Erythroblast (primary cell): ENCODE measurements around the gene C2orf42.

Source experiments
- DNase-seq, 2 experiments: peaks; one replicate each; lab custom pipeline; 2025; lab: John Stamatoyannopoulos, UW
- GATA1 ChIP-seq: IDR thresholded peaks from 2 replicates; pipeline ENCODE4 v1.6.1; 2011; ENCODE audit warnings: low read depth, mild to moderate bottlenecking, control low read depth, low read length, moderate library complexity
- POLR2A ChIP-seq: IDR thresholded peaks from 2 replicates; pipeline ENCODE4 v1.6.1; 2011; ENCODE audit warnings: mild to moderate bottlenecking, low read length

C2orf42 gene

GRCh38 chr2:70190418-70191243 is at the start of gene C2orf42:
Gene C2orf42 (minus strand): TSS chr2:70191019. CDS start chr2:70181985, 9,034 bp downstream.
- TF ChIP-seq GATA1 (no peak), POLR2A (peak; percentile 99)
- DNase-seq, result peak; percentile 98

GRCh38 chr2:70240599-70240998 is 49.8 kb upstream of the C2orf42 start:
- no peak for TF ChIP-seq GATA1
- TF ChIP-seq POLR2A, result no peak

DNA sequence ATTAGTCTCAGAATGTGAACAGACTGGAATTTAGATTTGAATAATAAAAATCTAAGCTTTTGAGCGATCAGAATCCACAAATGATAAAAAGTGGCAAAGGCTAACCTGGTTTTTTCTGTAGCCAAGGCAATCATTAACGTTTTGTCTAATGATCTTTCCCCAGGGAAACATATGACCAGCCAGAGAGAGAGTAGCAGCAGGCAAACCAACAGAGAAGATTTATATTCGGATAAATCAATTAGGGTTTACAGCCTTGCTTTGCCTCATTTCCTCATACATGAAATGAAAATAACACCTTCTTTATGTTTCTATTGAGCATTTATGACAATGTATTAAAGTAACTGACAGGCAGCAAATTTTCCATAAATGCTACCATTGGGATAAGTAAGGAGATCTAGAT is 43.1 kb upstream of the C2orf42 start:
- DNase-seq, result no peak
- TF ChIP-seq POLR2A, result no peak
- no peak for TF ChIP-seq GATA1

More at GRCh38 chr2:70240599-70240998, 49.8 kb upstream of the C2orf42 start:
- no peak for DNase-seq

DNA sequence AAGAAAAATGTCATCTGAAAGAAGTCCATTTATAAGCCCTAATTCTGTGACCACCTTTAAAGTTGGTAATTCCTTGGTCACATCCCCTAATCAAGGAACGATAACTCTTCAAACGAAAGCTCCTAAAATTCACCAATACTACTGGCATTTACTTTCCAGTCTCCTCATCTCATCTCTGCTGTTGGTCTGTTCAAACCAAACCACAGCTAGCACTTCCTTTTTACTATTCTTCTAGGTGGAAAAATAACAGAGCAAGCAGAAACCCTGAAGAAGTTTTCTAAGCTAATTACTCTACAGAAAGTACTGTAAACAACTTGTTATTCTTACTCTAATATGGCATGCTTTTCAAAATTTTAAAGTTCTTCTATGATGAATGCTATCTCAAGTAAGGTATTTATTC is 36.0 kb upstream of the C2orf42 start:
- no peak for TF ChIP-seq GATA1
- TF ChIP-seq POLR2A, result no peak
- no peak for DNase-seq

GRCh38 chr2:70223305-70223704 is 32.5 kb upstream of the C2orf42 start:
- DNase-seq, result peak; percentile 26 to 32

- no peak for DNase-seq
- TF ChIP-seq GATA1 (no peak), POLR2A (no peak)
Measured at GRCh38 chr2:70214953-70215549, 24.2 kb upstream of the C2orf42 start.

GRCh38 chr2:70214365-70214764 is 23.5 kb upstream of the C2orf42 start:
- DNase-seq, result no peak
- no peak for TF ChIP-seq POLR2A
- no peak for TF ChIP-seq GATA1

DNA sequence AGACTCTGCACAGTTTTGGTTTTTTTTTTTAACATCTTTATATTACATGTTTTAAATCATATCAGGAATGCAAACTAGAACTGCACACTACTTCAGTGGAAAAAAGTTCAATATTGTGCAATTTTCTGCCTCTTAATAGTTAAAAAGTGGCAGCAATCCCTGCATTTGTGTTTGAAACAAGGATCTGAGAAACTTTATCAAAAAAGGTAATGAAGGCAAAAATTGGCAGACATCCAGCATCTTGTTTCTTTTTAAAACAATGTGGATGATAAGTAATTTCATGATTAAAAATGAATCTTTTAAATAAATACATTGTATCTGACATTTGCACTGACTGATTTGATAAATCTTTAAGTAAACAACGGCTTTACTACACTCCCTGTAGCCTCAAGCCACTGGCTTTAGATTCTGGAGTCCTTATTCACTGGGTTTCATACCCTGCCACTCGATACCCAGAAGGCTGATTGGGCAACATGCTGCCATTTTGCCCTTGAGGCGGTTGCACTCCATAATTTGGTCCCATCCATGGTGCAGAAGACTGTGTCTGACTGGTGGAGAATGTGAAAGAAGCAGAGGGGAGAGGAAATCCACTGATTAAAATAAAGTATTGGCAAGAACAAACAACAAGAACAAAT is 21.6 kb upstream of the C2orf42 start:
- TF ChIP-seq GATA1 (no peak), POLR2A (no peak)
- DNase-seq, result no peak

DNA sequence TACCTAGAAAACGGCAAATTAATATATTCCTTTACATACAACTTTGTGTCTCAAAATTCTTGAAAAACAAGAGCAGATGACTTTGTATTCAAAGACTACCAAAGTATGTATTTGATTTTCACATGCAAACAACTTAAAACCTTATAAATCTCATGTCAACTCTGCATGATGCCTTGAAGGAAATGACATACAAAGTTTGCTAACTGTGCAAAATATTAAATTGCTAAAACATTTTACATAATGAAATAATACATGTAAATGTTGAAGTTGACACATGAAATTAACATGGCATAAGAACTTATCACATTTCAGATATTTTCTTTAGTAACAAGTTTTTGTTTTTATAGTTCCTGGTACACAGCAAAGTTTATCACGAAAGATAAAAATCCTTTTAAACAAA is 20.8 kb upstream of the C2orf42 start:
- TF ChIP-seq GATA1, result no peak
- no peak for TF ChIP-seq POLR2A
- no peak for DNase-seq

- DNase-seq, result no peak
- no peak for TF ChIP-seq GATA1
- no peak for TF ChIP-seq POLR2A
Measured at GRCh38 chr2:70204452-70204851, 13.6 kb upstream of the C2orf42 start.

GRCh38 chr2:70203086-70203485 is 12.3 kb upstream of the C2orf42 start:
- TF ChIP-seq POLR2A (no peak), GATA1 (no peak)
- DNase-seq, result no peak

GRCh38 chr2:70202236-70202806 is 11.5 kb upstream of the C2orf42 start:
- TF ChIP-seq GATA1, result no peak
- TF ChIP-seq POLR2A, result no peak
- DNase-seq, result no peak

- no peak for DNase-seq
- TF ChIP-seq POLR2A (no peak), GATA1 (no peak)
Measured at GRCh38 chr2:70201831-70202230, 11.0 kb upstream of the C2orf42 start.

DNA sequence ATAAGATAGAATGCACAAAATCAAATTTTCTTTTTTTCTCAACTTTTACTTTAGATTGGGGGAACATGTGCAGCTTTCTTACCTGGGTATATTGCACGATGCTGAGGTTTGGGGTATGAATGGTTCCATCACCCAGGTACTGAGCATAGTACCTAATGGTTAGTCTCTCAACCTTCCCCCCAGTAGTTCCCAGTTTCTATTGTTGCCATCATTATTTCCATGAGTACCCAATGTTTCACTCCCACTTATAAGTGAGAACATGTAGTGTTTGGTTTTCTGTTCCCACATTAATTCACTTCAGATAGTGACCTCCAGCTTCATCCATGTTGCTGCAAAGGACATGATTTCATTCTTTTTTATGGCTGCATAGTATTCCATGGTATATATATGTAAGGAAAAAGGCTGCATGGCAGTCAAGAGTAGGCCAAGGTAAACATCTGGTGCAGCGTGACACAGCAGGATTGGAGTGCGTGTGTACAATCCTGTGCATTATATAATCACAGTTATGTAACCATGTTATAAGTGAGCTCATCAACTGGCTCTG is 10.5 kb upstream of the C2orf42 start:
- DNase-seq, result no peak
- TF ChIP-seq GATA1 (no peak), POLR2A (no peak)
